Testis (tissue), 3 donors: ENCODE results near the gene DOCK11. TPM values are rescaled to one million over a fixed set of nuclear protein-coding genes. Genes with fewer than 3 reads are reported as not detected.

ENCODE experiments used
- DNase-seq: peaks from one replicate; pipeline ENCODE4 v3.0.0-alpha.2; 2019
- H3K27ac ChIP-seq, 2 donors: fragments of 200-600 bp; sonication (generic); one replicate each; pipeline ENCODE4 v1.5.1; 2019
- H3K27me3 ChIP-seq: fragments of 200-600 bp; sonication (generic); one replicate; pipeline ENCODE4 v1.5.1; 2019
- H3K36me3 ChIP-seq: fragments of 200-600 bp; sonication (generic); one replicate; pipeline ENCODE4 v1.5.1; 2017; ENCODE audit warnings: low read depth; ENCODE audit errors: missing control alignments
- H3K4me1 ChIP-seq: fragments of 200-600 bp; sonication (generic); one replicate; pipeline ENCODE4 v1.5.1; 2019
- H3K4me3 ChIP-seq, 2 donors: fragments of 200-600 bp; sonication (generic); one replicate each; pipeline ENCODE4 v1.5.1; 2017 to 2019
- H3K9me3 ChIP-seq: fragments of 200-600 bp; sonication (generic); one replicate; pipeline ENCODE4 v1.5.1; 2017
- CTCF ChIP-seq, 3 experiments: fragments of 450-650 bp in 2 of 3; fragments of 200-600 bp in 1 of 3; sonication (generic) in 1 of 3; IDR thresholded peaks; one replicate each; pipeline ENCODE4 v1.5.1; 2016 to 2019; ENCODE audit warnings: antibody characterized with exemption in 3 of 3, mild to moderate bottlenecking in 2 of 3, moderate library complexity in 1 of 3
- POLR2A ChIP-seq: fragments of 450-650 bp; IDR thresholded peaks from one replicate; pipeline ENCODE4 v1.6.1; 2017; ENCODE audit warnings: antibody characterized with exemption, mild to moderate bottlenecking, moderate library complexity
- WGBS, 2 donors: methylation state at CpG; one replicate each; pipeline ENCODE4 v1.1.5; 2018; 5-methylcytosine and 5-hydroxymethylcytosine counted together
- intact Hi-C: fragments of 100-400 bp; cut with DNase I; formaldehyde crosslinking; loops from one replicate; pipeline ENCODE4 v1.15.1; 2023; ENCODE audit warnings: low total_unique reads
- polyA plus RNA-seq: library from polyadenylated mRNA; stranded (reverse); fragments of 350-450 nt; fragmentation: Illumina TruSeq; extraction: RNeasy Lipid Tissue Mini Kit (QIAGEN cat#74804); gene quantifications from one replicate; pipeline ENCODE4 v1.2.3, GENCODE V29; 2014; ENCODE audit warnings: low read depth, low replicate concordance; ENCODE audit not compliant: insufficient read depth
- total RNA-seq, 2 donors: library from RNA; depleted of rRNA; stranded (reverse); fragments of >200 nt; gene quantifications; one replicate each; pipeline ENCODE4 v1.2.3, GENCODE V29; 2016

Gene DOCK11
- total and polyA plus RNA-seq, 3 donors from 2014 or later: 4.3 to 5.9 (median 5.8) TPM

DNA sequence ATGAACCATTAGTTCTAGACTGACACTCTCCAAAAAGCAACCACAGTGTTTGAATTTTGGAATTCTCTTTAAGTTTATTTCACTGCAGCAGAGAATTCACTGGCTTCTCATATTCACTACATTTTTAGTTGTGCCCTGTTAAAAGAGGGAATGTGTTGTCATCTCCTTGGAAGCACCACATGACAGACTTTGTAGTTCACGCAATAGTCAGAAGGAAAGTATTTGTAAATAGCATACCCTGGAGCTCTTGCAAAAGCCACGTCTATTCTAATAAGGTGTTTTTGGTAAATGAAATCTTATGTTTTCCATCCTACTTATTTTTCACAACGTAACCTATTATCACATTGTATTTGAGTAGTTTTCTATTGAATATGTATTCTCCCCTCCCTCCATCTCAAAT, 25.8 kb downstream of the DOCK11 start:
- H3K36me3 ChIP-seq: no peaks in the 10 kb centered on the region
- no peak overlapping the region for H3K27ac ChIP-seq
- TF ChIP-seq POLR2A (no peak), CTCF (IDR thresholded peaks at IDR 0.05) (no peak)
- WGBS, 2 donors: 77 to 91% methylated on average over 3 of the region's 3 CpGs
- H3K9me3 ChIP-seq: no peaks in the 10 kb centered on the region
- H3K4me3 ChIP-seq: no peak overlapping the region
- H3K27me3 ChIP-seq: no peaks in the 10 kb centered on the region
- no peaks in the 10 kb centered on the region for H3K4me1 ChIP-seq
- intact Hi-C loops: no loop called here
- no peak for DNase-seq

- H3K9me3 ChIP-seq: no peaks in the 10 kb centered on the region
- WGBS, 2 donors: 100% methylated on average over 2 to 3 of the region's 3 CpGs
- no peak for DNase-seq
- intact Hi-C loops: no loop called here
- H3K27me3 ChIP-seq: no peaks in the 10 kb centered on the region
- TF ChIP-seq CTCF (IDR thresholded peaks at IDR 0.05) (no peak), POLR2A (no peak)
- no peaks in the 10 kb centered on the region for H3K36me3 ChIP-seq
- no peak overlapping the region for H3K4me3 ChIP-seq
- no peaks in the 10 kb centered on the region for H3K4me1 ChIP-seq
- H3K27ac ChIP-seq: no peak overlapping the region
These were observed 26.8 kb downstream of the DOCK11 start for GRCh38 chrX:118522230-118522926.

GRCh38 chrX:118523920-118524319, 28.3 kb downstream of the DOCK11 start:
- no peak overlapping the region for H3K4me3 ChIP-seq
- H3K36me3 ChIP-seq: no peaks in the 10 kb centered on the region
- intact Hi-C loops: no loop called here
- WGBS, 2 donors: 93 to 100% methylated on average over 3 to 4 of the region's 4 CpGs
- no peaks in the 10 kb centered on the region for H3K4me1 ChIP-seq
- no peaks in the 10 kb centered on the region for H3K27me3 ChIP-seq
- no peaks in the 10 kb centered on the region for H3K9me3 ChIP-seq
- TF ChIP-seq CTCF (IDR thresholded peaks at IDR 0.05) (no peak), POLR2A (no peak)
- no peak for DNase-seq
- no peak overlapping the region for H3K27ac ChIP-seq

- WGBS, 2 donors: 62 to 64% methylated on average over 3 of the region's 3 CpGs
- H3K4me1 ChIP-seq: no peaks in the 10 kb centered on the region
- H3K27ac ChIP-seq: no peak overlapping the region
These were observed 28.7 kb downstream of the DOCK11 start for GRCh38 chrX:118524344-118524743.

More at GRCh38 chrX:118524344-118524743, 28.7 kb downstream of the DOCK11 start:
- intact Hi-C loops: no loop called here
- Histone ChIP-seq H3K27me3 (no peaks in the 10 kb centered on the region), H3K9me3 (no peaks in the 10 kb centered on the region), H3K36me3 (no peaks in the 10 kb centered on the region), H3K4me3 (no peak overlapping the region)
- no peak for DNase-seq
- TF ChIP-seq CTCF (IDR thresholded peaks at IDR 0.05) (no peak), POLR2A (no peak)
